Stimulated activated CD8-positive, alpha-beta memory T cell treated with anti-CD3 and anti-CD28 coated beads, Interleukin-7, amount 100 ng/mL, for 4 hours (primary cell): ENCODE measurements around the gene C8G.

ENCODE experiments used
- DNase-seq, 2 donors: peaks; one replicate each; pipeline ENCODE4 v3.0.0-alpha.2; 2020; ENCODE audit warnings: low read depth in 2 of 2

The C8G gene

GRCh38 chr9:136982232-136983051, 37.4 kb downstream of the C8G start, which contains the start of gene LCNL1:
Gene LCNL1, plus strand, starts transcription at chr9:136982993. Its CDS starts 594 bp downstream, at chr9:136983587.
- DNase-seq = no peak

GRCh38 chr9:136983167-136983566, 38.1 kb downstream of the C8G start:
- DNase-seq = no peak

- no peak for DNase-seq
Observed at GRCh38 chr9:136983656-136984314, 38.7 kb downstream of the C8G start.

- DNase-seq = no peak
Observed at GRCh38 chr9:136984464-136985026, 39.5 kb downstream of the C8G start.

- no peak for DNase-seq
Observed at GRCh38 chr9:136985027-136985602, 40.1 kb downstream of the C8G start.

- DNase-seq = no peak
Observed at GRCh38 chr9:136985853-136986252, 40.8 kb downstream of the C8G start.

GRCh38 chr9:136988872-136989271, 43.8 kb downstream of the C8G start:
- DNase-seq = no peak

- DNase-seq = no peak
Observed at GRCh38 chr9:136990242-136990911, 45.3 kb downstream of the C8G start.

- peak; percentile 80 to 91 for DNase-seq
Observed at GRCh38 chr9:136991993-136992818, 47.2 kb downstream of the C8G start, which contains the start of gene PAXX. Gene PAXX, plus strand, starts transcription at chr9:136992422. Its CDS starts 22 bp downstream, at chr9:136992444.

- DNase-seq = no peak
Observed at GRCh38 chr9:136992819-136993369, 47.9 kb downstream of the C8G start.

GRCh38 chr9:136994180-136994887, 49.3 kb downstream of the C8G start:
- DNase-seq = no peak

- DNase-seq = no peak
Observed at GRCh38 chr9:136994888-136995230, 49.8 kb downstream of the C8G start.

GRCh38 chr9:136995362-136995761, 50.3 kb downstream of the C8G start:
- no peak for DNase-seq

- DNase-seq = no peak
Observed at GRCh38 chr9:136995772-136996311, 50.8 kb downstream of the C8G start.
